K562 (cell line): ENCODE data around the gene ZNF641. TPM values are rescaled to one million over a fixed set of nuclear protein-coding genes. Genes with fewer than 3 reads are reported as not detected.

Source experiments
- ATAC-seq: fragments of 200-7000 bp; cut with Tn5 transposase; 3 replicates; pipeline ENCODE4 v1.9.1; 2020; ENCODE audit warnings: moderate library complexity
- BruUV-seq: library from RNA; stranded (reverse); fragments of 400-500 nt; replicated peaks from 2 replicates; lab custom pipeline; 2021; lab: Mats Ljungman, UMichigan
- CTCF ChIA-PET: fragments of 300-600 bp; formaldehyde crosslinking; extraction: SDS; loops from one replicate; lab custom pipeline; 2021; ENCODE audit warnings: low intra/inter-chr PET ratio; lab: Yijun Ruan, JAX
- POLR2A ChIA-PET: fragments of 300-600, 350-650 bp; sonication (Branson Sonifier 250); formaldehyde crosslinking; extraction: SDS; loops from one replicate; lab custom pipeline; 2021; ENCODE audit warnings: antibody characterized with exemption, inconsistent platforms; lab: Yijun Ruan, JAX
- DNase-seq, 4 experiments: peaks; one replicate each; pipeline versions ENCODE4 v3.0.0 to v3.0.0-alpha.2; 2011 to 2018; ENCODE audit warnings: low spot score in 3 of 4, mixed read lengths in 3 of 4; ENCODE audit errors: extremely low read depth in 1 of 4
- FAIRE-seq: peaks from 2 replicates; lab custom pipeline; 2011; peaks lifted over from hg19 to GRCh38; lab: Jason Lieb, UNC
- H2AFZ ChIP-seq: 2 replicates; pipeline ENCODE4 v1.6.0; 2011; ENCODE audit warnings: low read depth, low read length, control low read depth, inconsistent platforms
- H3K27ac ChIP-seq: fragments of 200-600 bp; 3 replicates; pipeline ENCODE4 v1.8.0; 2011; ENCODE audit warnings: low read depth, mild to moderate bottlenecking, control low read depth, inconsistent platforms, low read length, moderate library complexity, mixed read lengths; ENCODE audit errors: extremely low read depth
- H3K27me3 ChIP-seq, 2 experiments: fragments of 300-600 bp in 1 of 2; 2 replicates in 1 of 2; 3 replicates in 1 of 2; pipeline versions ENCODE4 v1.6.0 to v1.8.0; 2011; ENCODE audit warnings: inconsistent platforms in 2 of 2, low read length in 2 of 2, mild to moderate bottlenecking in 1 of 2, mixed read lengths in 1 of 2, moderate library complexity in 1 of 2; ENCODE audit not compliant: control insufficient read depth in 2 of 2, insufficient read depth in 2 of 2
- H3K36me3 ChIP-seq: fragments of 300-600 bp; 3 replicates; pipeline ENCODE4 v1.8.0; 2011; ENCODE audit warnings: mild to moderate bottlenecking, low read length, inconsistent platforms; ENCODE audit not compliant: control insufficient read depth, insufficient read depth
- H3K4me1 ChIP-seq, 2 experiments: fragments of 200-600 bp in 1 of 2; replicated peaks in 1 of 2; 2 replicates in 1 of 2; 3 replicates in 1 of 2; pipeline versions ENCODE4 v1.5.1 to v1.8.0; 2011; ENCODE audit warnings: inconsistent platforms in 2 of 2, low read length in 2 of 2, mild to moderate bottlenecking in 1 of 2, mixed read lengths in 1 of 2, moderate library complexity in 1 of 2; ENCODE audit not compliant: control insufficient read depth in 2 of 2, insufficient read depth in 2 of 2
- H3K4me2 ChIP-seq: 2 replicates; pipeline ENCODE4 v1.6.1; 2011; ENCODE audit warnings: low read length, control low read depth, inconsistent platforms, mixed read lengths; ENCODE audit not compliant: insufficient read depth
- H3K4me3 ChIP-seq: fragments of 200-600 bp; sonication (generic), shearing (Covaris generic); 2 replicates; pipeline ENCODE4 v1.5.1; 2016; ENCODE audit warnings: control low read depth, inconsistent platforms
- H3K79me2 ChIP-seq: fragments of 200-600 bp; 3 replicates; pipeline ENCODE4 v1.8.0; 2011; ENCODE audit warnings: low read length, inconsistent platforms; ENCODE audit not compliant: control insufficient read depth, insufficient read depth
- H3K9ac ChIP-seq, 2 experiments: 2 replicates each; pipeline versions ENCODE4 v1.6.0 to v1.6.1; 2011; ENCODE audit warnings: low read depth in 2 of 2, low read length in 2 of 2, control low read depth in 1 of 2, inconsistent platforms in 1 of 2, mild to moderate bottlenecking in 1 of 2, mixed read lengths in 1 of 2; ENCODE audit not compliant: insufficient read depth in 1 of 2
- H3K9me1 ChIP-seq: one replicate; pipeline ENCODE4 v1.6.0; 2011; ENCODE audit warnings: inconsistent platforms, mild to moderate bottlenecking, low read length, moderate library complexity; ENCODE audit not compliant: control insufficient read depth, insufficient read depth
- H3K9me3 ChIP-seq: replicated peaks from 2 replicates; pipeline ENCODE4 v1.5.1; 2011; ENCODE audit warnings: low read depth, low read length, inconsistent platforms; ENCODE audit not compliant: control insufficient read depth, insufficient read depth
- H4K20me1 ChIP-seq: replicated peaks from 2 replicates; pipeline ENCODE4 v1.6.1; 2011; ENCODE audit warnings: low read length, inconsistent platforms, mixed read lengths; ENCODE audit not compliant: control insufficient read depth, insufficient read depth
- DIDO1 ChIP-seq: fragments of 450-650 bp; IDR thresholded peaks from 2 replicates; pipeline ENCODE4 v1.6.1; 2016; ENCODE audit warnings: low read depth, missing biosample characterization, missing genetic modification characterization
- JUNB ChIP-seq: fragments of 450-650 bp; formaldehyde crosslinking; conservative IDR thresholded peaks from 2 replicates; pipeline ENCODE4 v1.4.0; 2020; ENCODE audit warnings: mild to moderate bottlenecking
- MEIS2 ChIP-seq: fragments of 450-650 bp; IDR thresholded peaks from 2 replicates; pipeline ENCODE4 v1.6.1; 2014; ENCODE audit warnings: mild to moderate bottlenecking; ENCODE audit not compliant: partially characterized antibody
- NCOA6 ChIP-seq: fragments of 450-650 bp; IDR thresholded peaks from 2 replicates; pipeline ENCODE4 v1.6.1; 2017; ENCODE audit warnings: mild to moderate bottlenecking
- OTX1 ChIP-seq: fragments of 450-650 bp; formaldehyde crosslinking; IDR thresholded peaks from 2 replicates; pipeline ENCODE4 v1.4.0; 2022; ENCODE audit warnings: mild to moderate bottlenecking
- XRCC5 ChIP-seq: fragments of 200-400 bp; formaldehyde crosslinking; IDR thresholded peaks from 2 replicates; pipeline ENCODE4 v1.6.1; 2017; ENCODE audit warnings: low read depth, mild to moderate bottlenecking, low read length
- ZNF174 ChIP-seq: fragments of 250-450 bp; sonication (Bioruptor Pico); IDR thresholded peaks from 2 replicates; pipeline ENCODE4 v1.4.0; 2020; ENCODE audit warnings: mild to moderate bottlenecking
- ZNF239 ChIP-seq: fragments of 250-450 bp; sonication (Bioruptor Pico); IDR thresholded peaks from 2 replicates; pipeline ENCODE4 v1.4.0; 2020; ENCODE audit warnings: mild to moderate bottlenecking
- ZNF384 ChIP-seq: IDR thresholded peaks from 2 replicates; pipeline ENCODE4 v1.6.1; 2012; ENCODE audit warnings: low read depth, low read length, improper control_type of control experiment
- WGBS: fragments of 100-300 bp; shearing (Covaris generic); methylation state at CpG from one replicate; pipeline ENCODE4 v1.1.6; 2016; ENCODE audit warnings: low coverage, mixed read lengths; ENCODE audit not compliant: insufficient coverage; ENCODE audit errors: missing lambda C conversion rate; 5-methylcytosine and 5-hydroxymethylcytosine counted together
- in situ Hi-C: fragments of 300-500 bp; cut with MboI; formaldehyde crosslinking; loops from 4 replicates; pipeline ENCODE4 v1.15.0; 2018; ENCODE audit warnings: inconsistent platforms, mixed read lengths
- intact Hi-C: fragments of 100-400 bp; cut with micrococcal nuclease; formaldehyde crosslinking; loops from 2 replicates; pipeline ENCODE4 v1.14.2; 2022
- polyA plus RNA-seq, 8 experiments: library from polyadenylated mRNA; depleted of rRNA in 4 of 8; stranded (reverse) in 5 of 8; unstranded in 3 of 8; fragments of >200 nt; fragmentation: Nextera tagmentation in 2 of 8; fragmentation: Illumina TruSeq in 1 of 8; extraction: Ambion mirVana in 2 of 8; extraction: Trizol in 1 of 8; gene quantifications; 2 replicates each; pipeline versions ENCODE4 v1.2.1 to v1.2.3, GENCODE V29; 2011 to 2014; ENCODE audit warnings: inconsistent platforms in 1 of 8, missing spikeins in 1 of 8
- total RNA-seq, 7 experiments: library from RNA; depleted of rRNA in 6 of 7; stranded (reverse); fragments of >200 nt in 6 of 7; fragmentation: Illumina TruSeq in 2 of 7; extraction: Trizol in 2 of 7; gene quantifications; 2 replicates each; pipeline versions ENCODE4 v1.2.1 to v1.2.3, GENCODE V29; 2011 to 2021; ENCODE audit warnings: low replicate concordance in 1 of 7
- TF ChIP-seq, protein P1 (sequence below): sonication (generic); formaldehyde crosslinking; IDR thresholded peaks from 2 replicates; pipeline ENCODE4 v1.8.1; 2023; ENCODE audit warnings: mild to moderate bottlenecking, missing genetic modification reagents
- TF ChIP-seq, protein P2 (sequence below), 2 experiments: fragments of 450-650 bp; formaldehyde crosslinking in 1 of 2; IDR thresholded peaks; 2 replicates each; pipeline versions ENCODE4 v1.4.0 to v1.6.1; 2014 to 2020; ENCODE audit warnings: mild to moderate bottlenecking in 2 of 2, borderline replicate concordance in 1 of 2, low read depth in 1 of 2
- TF ChIP-seq, protein P3 (sequence below): sonication (generic); formaldehyde crosslinking; IDR thresholded peaks from 2 replicates; pipeline ENCODE4 v1.8.0; 2022; ENCODE audit warnings: missing genetic modification reagents, mild to moderate bottlenecking, borderline replicate concordance

Gene ZNF641
- total and polyA plus RNA-seq, 9 of the 15 experiments (the other 6 are each of a cell fraction or from before 2014, with no cell fraction given), result 2.5 to 15.6 (median 9.2) TPM

DNA sequence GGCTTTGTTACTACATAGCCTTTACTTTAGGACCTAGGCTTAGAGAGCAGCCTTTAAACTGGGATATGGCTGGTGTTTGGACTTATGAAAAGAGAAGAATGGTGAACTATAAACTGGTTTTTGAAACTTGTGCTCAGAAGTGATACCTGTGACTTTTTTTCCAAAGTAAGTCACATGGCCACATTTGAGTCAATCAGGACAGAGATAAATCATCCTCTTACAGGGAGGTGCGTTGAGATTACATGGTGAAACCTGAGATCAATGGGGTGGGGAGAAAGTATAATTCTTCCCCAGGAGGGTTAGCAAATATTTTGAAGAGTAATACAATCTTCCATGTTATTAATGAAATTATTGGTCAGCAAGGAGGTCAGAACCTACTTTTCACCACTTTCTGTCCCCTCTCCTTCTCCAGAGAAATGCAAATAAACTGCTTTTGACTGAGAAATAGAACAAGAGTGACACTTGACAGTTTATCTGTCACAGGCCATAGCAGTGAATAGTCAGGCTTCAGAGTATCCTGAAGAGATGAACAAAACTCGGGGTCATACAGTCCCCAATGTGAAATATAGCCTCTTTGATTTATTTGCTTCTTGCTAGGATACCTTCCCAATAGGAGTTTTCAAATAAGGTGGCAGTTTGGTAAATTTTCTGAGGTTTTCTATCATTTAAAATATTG is 11.1 kb upstream of the ZNF641 start:
- Histone ChIP-seq H3K4me2 (no peak overlapping the region), H4K20me1 (no peaks in the 10 kb centered on the region), H3K27ac (no peak overlapping the region), H3K27me3 (no peaks in the 10 kb centered on the region), H3K9me3 (no peaks in the 10 kb centered on the region), H3K9me1 (no peaks in the 10 kb centered on the region), H3K36me3 (no peaks in the 10 kb centered on the region), H3K9ac (no peak overlapping the region), H3K4me3 (no peak overlapping the region), H2AFZ (no peak overlapping the region), H3K79me2 (no peaks in the 10 kb centered on the region), H3K4me1 (peaks cover 0 to 9% of the 10 kb centered on the region in 2 experiments; a peak in 2 of 5 replicates)
- ATAC-seq (peak; percentile 72), DNase-seq (peak in 2 of 4 experiments; percentile 1 to 22), FAIRE-seq (peak; percentile 51)
- ChIA-PET POLR2A (no interaction called here), CTCF (no interaction called here)
- WGBS, result 0% methylated on average over 2 of the region's 2 CpGs
- intact Hi-C loops, result no loop called here
- no TSS peak for BruUV-seq
- in situ Hi-C loops, result no loop called here
- TF ChIP-seq XRCC5 (no peak), ZNF384 (0 out of 2 replicates have a peak, but pooled peaks have one; percentile 12), JUNB (no peak), ZNF174 (CRISPR knock-in tag) (no peak), NCOA6 (no peak), OTX1 (CRISPR knock-in tag) (no peak), MEIS2 (peak; percentile 92), DIDO1 (no peak), ZNF239 (no peak)
- TF ChIP-seq, protein P1, sequence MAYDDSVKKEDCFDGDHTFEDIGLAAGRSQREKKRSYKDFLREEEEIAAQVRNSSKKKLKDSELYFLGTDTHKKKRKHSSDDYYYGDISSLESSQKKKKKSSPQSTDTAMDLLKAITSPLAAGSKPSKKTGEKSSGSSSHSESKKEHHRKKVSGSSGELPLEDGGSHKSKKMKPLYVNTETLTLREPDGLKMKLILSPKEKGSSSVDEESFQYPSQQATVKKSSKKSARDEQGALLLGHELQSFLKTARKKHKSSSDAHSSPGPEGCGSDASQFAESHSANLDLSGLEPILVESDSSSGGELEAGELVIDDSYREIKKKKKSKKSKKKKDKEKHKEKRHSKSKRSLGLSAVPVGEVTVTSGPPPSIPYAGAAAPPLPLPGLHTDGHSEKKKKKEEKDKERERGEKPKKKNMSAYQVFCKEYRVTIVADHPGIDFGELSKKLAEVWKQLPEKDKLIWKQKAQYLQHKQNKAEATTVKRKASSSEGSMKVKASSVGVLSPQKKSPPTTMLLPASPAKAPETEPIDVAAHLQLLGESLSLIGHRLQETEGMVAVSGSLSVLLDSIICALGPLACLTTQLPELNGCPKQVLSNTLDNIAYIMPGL (CRISPR knock-in tag), result no peak
- TF ChIP-seq, protein P2, sequence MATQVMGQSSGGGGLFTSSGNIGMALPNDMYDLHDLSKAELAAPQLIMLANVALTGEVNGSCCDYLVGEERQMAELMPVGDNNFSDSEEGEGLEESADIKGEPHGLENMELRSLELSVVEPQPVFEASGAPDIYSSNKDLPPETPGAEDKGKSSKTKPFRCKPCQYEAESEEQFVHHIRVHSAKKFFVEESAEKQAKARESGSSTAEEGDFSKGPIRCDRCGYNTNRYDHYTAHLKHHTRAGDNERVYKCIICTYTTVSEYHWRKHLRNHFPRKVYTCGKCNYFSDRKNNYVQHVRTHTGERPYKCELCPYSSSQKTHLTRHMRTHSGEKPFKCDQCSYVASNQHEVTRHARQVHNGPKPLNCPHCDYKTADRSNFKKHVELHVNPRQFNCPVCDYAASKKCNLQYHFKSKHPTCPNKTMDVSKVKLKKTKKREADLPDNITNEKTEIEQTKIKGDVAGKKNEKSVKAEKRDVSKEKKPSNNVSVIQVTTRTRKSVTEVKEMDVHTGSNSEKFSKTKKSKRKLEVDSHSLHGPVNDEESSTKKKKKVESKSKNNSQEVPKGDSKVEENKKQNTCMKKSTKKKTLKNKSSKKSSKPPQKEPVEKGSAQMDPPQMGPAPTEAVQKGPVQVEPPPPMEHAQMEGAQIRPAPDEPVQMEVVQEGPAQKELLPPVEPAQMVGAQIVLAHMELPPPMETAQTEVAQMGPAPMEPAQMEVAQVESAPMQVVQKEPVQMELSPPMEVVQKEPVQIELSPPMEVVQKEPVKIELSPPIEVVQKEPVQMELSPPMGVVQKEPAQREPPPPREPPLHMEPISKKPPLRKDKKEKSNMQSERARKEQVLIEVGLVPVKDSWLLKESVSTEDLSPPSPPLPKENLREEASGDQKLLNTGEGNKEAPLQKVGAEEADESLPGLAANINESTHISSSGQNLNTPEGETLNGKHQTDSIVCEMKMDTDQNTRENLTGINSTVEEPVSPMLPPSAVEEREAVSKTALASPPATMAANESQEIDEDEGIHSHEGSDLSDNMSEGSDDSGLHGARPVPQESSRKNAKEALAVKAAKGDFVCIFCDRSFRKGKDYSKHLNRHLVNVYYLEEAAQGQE (IDR thresholded peaks at IDR 0.05; ENCODE audit: borderline replicate concordance), result 0 out of 2 replicates have a peak, but pooled peaks have one; percentile 4
- TF ChIP-seq, protein P2 (CRISPR knock-in tag; IDR thresholded peaks at IDR 0.05; ENCODE audit: low read depth), result no peak
- TF ChIP-seq, protein P3, sequence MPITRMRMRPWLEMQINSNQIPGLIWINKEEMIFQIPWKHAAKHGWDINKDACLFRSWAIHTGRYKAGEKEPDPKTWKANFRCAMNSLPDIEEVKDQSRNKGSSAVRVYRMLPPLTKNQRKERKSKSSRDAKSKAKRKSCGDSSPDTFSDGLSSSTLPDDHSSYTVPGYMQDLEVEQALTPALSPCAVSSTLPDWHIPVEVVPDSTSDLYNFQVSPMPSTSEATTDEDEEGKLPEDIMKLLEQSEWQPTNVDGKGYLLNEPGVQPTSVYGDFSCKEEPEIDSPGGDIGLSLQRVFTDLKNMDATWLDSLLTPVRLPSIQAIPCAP (CRISPR knock-in tag), result no peak
